GM19351 (cell line): Measurements from ENCODE around the gene CYFIP1.

ENCODE experiments used
- ATAC-seq: cut with Tn5 transposase; IDR thresholded peaks from one replicate; pipeline ENCODE4 v1.9.1; 2021; ENCODE audit warnings: mild to moderate bottlenecking, moderate library complexity; ENCODE audit not compliant: unreplicated experiment

Gene CYFIP1

GRCh38 chr15:22893881-22894280, 86.3 kb downstream of the CYFIP1 start:
- ATAC-seq, result no peak

- no peak for ATAC-seq
These were observed 87.1 kb downstream of the CYFIP1 start for GRCh38 chr15:22893081-22893480.

GRCh38 chr15:22892333-22892732, 87.8 kb downstream of the CYFIP1 start:
- ATAC-seq, result no peak

- no peak for ATAC-seq
These were observed 88.5 kb downstream of the CYFIP1 start for GRCh38 chr15:22891426-22892210.

- no peak for ATAC-seq
These were observed 89.9 kb downstream of the CYFIP1 start for GRCh38 chr15:22890296-22890695.

- no peak for ATAC-seq
These were observed 90.9 kb downstream of the CYFIP1 start for GRCh38 chr15:22889146-22889818.

- ATAC-seq, result no peak
These were observed 91.9 kb downstream of the CYFIP1 start for GRCh38 chr15:22888120-22888859.

- ATAC-seq, result no peak
These were observed 92.8 kb downstream of the CYFIP1 start for GRCh38 chr15:22887157-22887951.

- ATAC-seq, result no peak
These were observed 95.0 kb downstream of the CYFIP1 start for GRCh38 chr15:22885120-22885519.

- no peak for ATAC-seq
These were observed 95.8 kb downstream of the CYFIP1 start for GRCh38 chr15:22884344-22884743.

GRCh38 chr15:22883196-22883595, 97.0 kb downstream of the CYFIP1 start:
- ATAC-seq, result no peak

GRCh38 chr15:22881739-22882440, 98.3 kb downstream of the CYFIP1 start:
- no peak for ATAC-seq

- no peak for ATAC-seq
These were observed 99.0 kb downstream of the CYFIP1 start for GRCh38 chr15:22880981-22881738.

GRCh38 chr15:22880068-22880980, 99.8 kb downstream of the CYFIP1 start:
- no peak for ATAC-seq

GRCh38 chr15:22878103-22878502, 102.1 kb downstream of the CYFIP1 start:
- ATAC-seq, result no peak

- ATAC-seq, result no peak
These were observed 102.6 kb downstream of the CYFIP1 start for GRCh38 chr15:22877607-22878006.

GRCh38 chr15:22877117-22877516, 103.1 kb downstream of the CYFIP1 start:
- no peak for ATAC-seq

GRCh38 chr15:22874966-22875365, 105.2 kb downstream of the CYFIP1 start:
- ATAC-seq, result no peak

GRCh38 chr15:22874256-22874655, 105.9 kb downstream of the CYFIP1 start:
- ATAC-seq, result no peak
